ENCODE results near the gene PRSS50.
"Not testable (repeated sequence)": the region's sequence is repeated elsewhere in the genome, so short reads cannot be mapped to it uniquely, and the experiment has no call there.

PRSS50 gene

GRCh38 chr3:46717447-46718231, at the start of gene PRSS50:
PRSS50 (minus strand) TSS chr3:46717869; CDS start chr3:46717824, 45 bp downstream.
- DNase-seq, result no peak

- DNase-seq, result no peak
Measured at GRCh38 chr3:46764206-46764605, 46.5 kb upstream of the PRSS50 start.

GRCh38 chr3:46763178-46763577, 45.5 kb upstream of the PRSS50 start:
- DNase-seq, result no peak

- DNase-seq, result no peak
Measured at GRCh38 chr3:46759239-46760167, 41.8 kb upstream of the PRSS50 start.

GRCh38 chr3:46756642-46757041, 39.0 kb upstream of the PRSS50 start:
- DNase-seq, result no peak

GRCh38 chr3:46755646-46756045, 38.0 kb upstream of the PRSS50 start:
- DNase-seq, result no peak

GRCh38 chr3:46753127-46753526, 35.5 kb upstream of the PRSS50 start:
- DNase-seq, result not testable (repeated sequence)

- DNase-seq, result no peak
Measured at GRCh38 chr3:46750555-46751038, 32.9 kb upstream of the PRSS50 start.

- DNase-seq, result no peak
Measured at GRCh38 chr3:46749129-46749528, 31.5 kb upstream of the PRSS50 start.

GRCh38 chr3:46748170-46748569, 30.5 kb upstream of the PRSS50 start:
- DNase-seq, result no peak

GRCh38 chr3:46746711-46747110, 29.0 kb upstream of the PRSS50 start:
- DNase-seq, result no peak

- DNase-seq, result no peak
Measured at GRCh38 chr3:46742992-46743585, 25.4 kb upstream of the PRSS50 start.

GRCh38 chr3:46739565-46739964, 21.9 kb upstream of the PRSS50 start:
- not testable (repeated sequence) for DNase-seq

GRCh38 chr3:46737329-46737731, 19.7 kb upstream of the PRSS50 start:
- no peak for DNase-seq

- no peak for DNase-seq
Measured at GRCh38 chr3:46736006-46736872, 18.6 kb upstream of the PRSS50 start.

GRCh38 chr3:46734773-46735172, 17.1 kb upstream of the PRSS50 start:
- no peak for DNase-seq

GRCh38 chr3:46733026-46733800, 15.5 kb upstream of the PRSS50 start:
- DNase-seq, result no peak

- no peak for DNase-seq
Measured at GRCh38 chr3:46731795-46732194, 14.1 kb upstream of the PRSS50 start.

- no peak for DNase-seq
Measured at GRCh38 chr3:46730819-46731218, 13.2 kb upstream of the PRSS50 start.

GRCh38 chr3:46729038-46729437, 11.4 kb upstream of the PRSS50 start:
- DNase-seq, result no peak

GRCh38 chr3:46725621-46726314, 8.1 kb upstream of the PRSS50 start:
- DNase-seq, result no peak
